Osteoblast (primary cell): ENCODE measurements around the gene KRT37. TPM values are rescaled to one million over a fixed set of nuclear protein-coding genes. Genes with fewer than 3 reads are reported as not detected.
"Not testable (repeated sequence)": the region's sequence is repeated elsewhere in the genome, so short reads cannot be mapped to it uniquely, and the experiment has no call there.

Experiments used
- DNase-seq: peaks from one replicate; pipeline ENCODE4 v3.0.0; 2011; ENCODE audit warnings: low spot score, mixed read lengths; ENCODE audit not compliant: insufficient read length; ENCODE audit errors: missing footprints
- H2AFZ ChIP-seq: 2 replicates; pipeline ENCODE4 v1.6.0; 2011; ENCODE audit warnings: mild to moderate bottlenecking, low read length
- H3K27ac ChIP-seq: 2 replicates; pipeline ENCODE4 v1.5.1; 2011; ENCODE audit warnings: mild to moderate bottlenecking, low read depth, low read length, moderate library complexity
- H3K27me3 ChIP-seq: 2 replicates; pipeline ENCODE4 v1.6.0; 2012; ENCODE audit warnings: mild to moderate bottlenecking, control low read depth, inconsistent platforms, low read length, moderate library complexity; ENCODE audit not compliant: insufficient read depth
- H3K36me3 ChIP-seq: 2 replicates; pipeline ENCODE4 v1.5.1; 2011; ENCODE audit warnings: mild to moderate bottlenecking, low read length, control low read depth, moderate library complexity; ENCODE audit not compliant: insufficient read depth
- H3K4me1 ChIP-seq: 2 replicates; pipeline ENCODE4 v1.5.1; 2011; ENCODE audit warnings: mild to moderate bottlenecking, low read length, control low read depth, moderate library complexity; ENCODE audit not compliant: insufficient read depth
- H3K4me2 ChIP-seq: 2 replicates; pipeline ENCODE4 v1.6.0; 2011; ENCODE audit warnings: mild to moderate bottlenecking, low read length; ENCODE audit not compliant: insufficient read depth
- H3K4me3 ChIP-seq: fragments of 200-600 bp; sonication (generic); 3 replicates; pipeline ENCODE4 v1.5.1; 2012; ENCODE audit warnings: mild to moderate bottlenecking, low read length, inconsistent platforms; ENCODE audit not compliant: insufficient read depth
- H3K79me2 ChIP-seq: 2 replicates; pipeline ENCODE4 v1.6.0; 2012; ENCODE audit warnings: mild to moderate bottlenecking, low read length, control low read depth, inconsistent platforms; ENCODE audit not compliant: insufficient read depth
- H3K9me3 ChIP-seq: 2 replicates; pipeline ENCODE4 v1.5.1; 2011; ENCODE audit warnings: low read depth, low read length, control low read depth
- H4K20me1 ChIP-seq: 2 replicates; pipeline ENCODE4 v1.6.0; 2012; ENCODE audit warnings: mild to moderate bottlenecking, low read length, control low read depth; ENCODE audit not compliant: insufficient read depth
- CTCF ChIP-seq: IDR thresholded peaks from 2 replicates; pipeline ENCODE4 v1.5.1; 2011; ENCODE audit warnings: mild to moderate bottlenecking, low read depth, low read length, moderate library complexity; ENCODE audit errors: extremely low read depth
- total RNA-seq: library from RNA; depleted of rRNA; stranded (reverse); fragments of >200 nt; gene quantifications from 2 replicates; pipeline ENCODE4 v1.2.3, GENCODE V29; 2012

Gene KRT37
- total RNA-seq, 1 donor, result not detected

GRCh38 chr17:41402161-41402560, 22.2 kb downstream of the KRT37 start:
- H3K4me2 ChIP-seq, result no peak overlapping the region
- no peaks in the 10 kb centered on the region for H4K20me1 ChIP-seq
- no peaks in the 10 kb centered on the region for H3K36me3 ChIP-seq
- no peak for DNase-seq
- H3K27ac ChIP-seq, result peak overlapping the region; percentile 92
- H3K9me3 ChIP-seq, result no peaks in the 10 kb centered on the region
- no peaks in the 10 kb centered on the region for H3K27me3 ChIP-seq
- H3K79me2 ChIP-seq, result no peaks in the 10 kb centered on the region
- TF ChIP-seq CTCF, result no peak
- H2AFZ ChIP-seq, result peak overlapping the region; percentile 1
- peaks cover 38% of the 10 kb centered on the region for H3K4me1 ChIP-seq
- H3K4me3 ChIP-seq, result no peak overlapping the region

- peak; percentile 60 for DNase-seq
- H3K27ac ChIP-seq, result no peak within 1 kb of the TSS
- no peaks in the 10 kb centered on the region for H3K27me3 ChIP-seq
- H3K36me3 ChIP-seq, result no peaks in the 10 kb centered on the region
- H3K4me1 ChIP-seq, result peaks cover 16% of the 10 kb centered on the region
- no peak for TF ChIP-seq CTCF
- no peaks in the 10 kb centered on the region for H3K9me3 ChIP-seq
- H2AFZ ChIP-seq, result peak within 1 kb of the TSS; percentile 25
- no peak within 1 kb of the TSS for H3K4me3 ChIP-seq
- H4K20me1 ChIP-seq, result no peaks in the 10 kb centered on the region
- H3K4me2 ChIP-seq, result no peak within 1 kb of the TSS
- no peaks in the 10 kb centered on the region for H3K79me2 ChIP-seq
These were observed 27.3 kb downstream of the KRT37 start, which contains the start of gene KRT31 for GRCh38 chr17:41396996-41397660. TSS of gene KRT31 (minus strand) at chr17:41397608. CDS start at chr17:41397539, 69 bp downstream.

GRCh38 chr17:41396340-41396739, 28.0 kb downstream of the KRT37 start:
- Histone ChIP-seq H3K9me3 (no peaks in the 10 kb centered on the region), H3K27me3 (no peaks in the 10 kb centered on the region), H4K20me1 (no peaks in the 10 kb centered on the region), H3K4me2 (no peak overlapping the region), H2AFZ (no peak overlapping the region), H3K27ac (no peak overlapping the region), H3K4me3 (no peak overlapping the region), H3K4me1 (peaks cover 15% of the 10 kb centered on the region), H3K79me2 (no peaks in the 10 kb centered on the region), H3K36me3 (no peaks in the 10 kb centered on the region)
- DNase-seq, result no peak
- no peak for TF ChIP-seq CTCF

- peaks cover 15% of the 10 kb centered on the region for H3K4me1 ChIP-seq
- H3K4me2 ChIP-seq, result no peak overlapping the region
- H3K79me2 ChIP-seq, result no peaks in the 10 kb centered on the region
- no peaks in the 10 kb centered on the region for H3K27me3 ChIP-seq
- H3K36me3 ChIP-seq, result no peaks in the 10 kb centered on the region
- H3K4me3 ChIP-seq, result no peak overlapping the region
- no peaks in the 10 kb centered on the region for H3K9me3 ChIP-seq
- no peak overlapping the region for H2AFZ ChIP-seq
- no peak for DNase-seq
- H3K27ac ChIP-seq, result no peak overlapping the region
- no peak for TF ChIP-seq CTCF
- no peaks in the 10 kb centered on the region for H4K20me1 ChIP-seq
These were observed 28.8 kb downstream of the KRT37 start for GRCh38 chr17:41395611-41396010.

GRCh38 chr17:41395044-41395443, 29.3 kb downstream of the KRT37 start:
- not testable (repeated sequence) for H3K27ac ChIP-seq, H3K79me2 ChIP-seq, H3K9me3 ChIP-seq, DNase-seq, H2AFZ ChIP-seq, H4K20me1 ChIP-seq, H3K27me3 ChIP-seq, H3K4me3 ChIP-seq, H3K36me3 ChIP-seq, H3K4me2 ChIP-seq
- H3K4me1 ChIP-seq, result peaks cover 15% of the 10 kb centered on the region
